IMR-90 (cell line): ENCODE data around the gene PARVB. TPM values are rescaled to one million over a fixed set of nuclear protein-coding genes. Genes with fewer than 3 reads are reported as not detected.

Source experiments
- ATAC-seq: fragments of 200-7000 bp; cut with Tn5 transposase; 2 replicates; pipeline ENCODE4 v1.9.1; 2020; ENCODE audit warnings: low read depth, mild to moderate bottlenecking, moderate library complexity
- BruUV-seq: library from RNA; stranded (reverse); fragments of 400-500 nt; replicated peaks from 2 replicates; lab custom pipeline; 2021; lab: Mats Ljungman, UMichigan
- CTCF ChIA-PET: fragments of 300-600 bp; formaldehyde crosslinking; extraction: SDS; loops from one replicate; lab custom pipeline; 2021; ENCODE audit warnings: antibody characterized with exemption; lab: Yijun Ruan, JAX
- POLR2A ChIA-PET: fragments of 300-600 bp; sonication (Branson Sonifier 250); formaldehyde crosslinking; loops from one replicate; lab custom pipeline; 2022; ENCODE audit warnings: antibody characterized with exemption; ENCODE audit not compliant: unreplicated experiment; lab: Charles Lee
- DNase-seq: peaks from one replicate; pipeline ENCODE4 v3.0.0; 2013
- H2AFZ ChIP-seq: replicated peaks from 2 replicates; pipeline ENCODE3; 2013; ENCODE audit warnings: low read length, mild to moderate bottlenecking; ENCODE audit not compliant: poor library complexity
- H2AK5ac ChIP-seq: 2 replicates; pipeline ENCODE4 v1.6.1; 2013; ENCODE audit warnings: low read depth, low read length, inconsistent platforms
- H2AK9ac ChIP-seq: replicated peaks from 2 replicates; pipeline ENCODE3; 2013; ENCODE audit warnings: mild to moderate bottlenecking, low read depth, low read length, moderate library complexity; ENCODE audit not compliant: poor library complexity
- H2BK120ac ChIP-seq: 2 replicates; pipeline ENCODE4 v1.6.1; 2013; ENCODE audit warnings: low read depth, low read length, inconsistent platforms
- H2BK15ac ChIP-seq: 3 replicates; pipeline ENCODE4 v1.6.1; 2013; ENCODE audit warnings: low read depth, low read length, inconsistent platforms
- H2BK20ac ChIP-seq: 2 replicates; pipeline ENCODE4 v1.6.1; 2013; ENCODE audit warnings: low read depth, mild to moderate bottlenecking, inconsistent platforms, low read length, moderate library complexity
- H2BK5ac ChIP-seq: 2 replicates; pipeline ENCODE4 v1.6.1; 2013; ENCODE audit warnings: mild to moderate bottlenecking, low read depth, low read length, inconsistent platforms; ENCODE audit not compliant: poor library complexity, severe bottlenecking
- H3K14ac ChIP-seq: replicated peaks from 2 replicates; pipeline ENCODE4 v1.6.1; 2013; ENCODE audit warnings: low read depth, low read length, inconsistent platforms
- H3K18ac ChIP-seq: 2 replicates; pipeline ENCODE4 v1.6.1; 2013; ENCODE audit warnings: low read depth, low read length, control low read depth
- H3K23ac ChIP-seq: 2 replicates; pipeline ENCODE4 v1.6.1; 2013; ENCODE audit warnings: low read depth, low read length, inconsistent platforms
- H3K27ac ChIP-seq: 2 replicates; pipeline ENCODE4 v1.5.1; 2013; ENCODE audit warnings: mild to moderate bottlenecking, control low read depth, low read length; ENCODE audit not compliant: insufficient read depth
- H3K27me3 ChIP-seq: 2 replicates; pipeline ENCODE4 v1.6.1; 2013; ENCODE audit warnings: low read length; ENCODE audit not compliant: control insufficient read depth, insufficient read depth
- H3K36me3 ChIP-seq: 2 replicates; pipeline ENCODE4 v1.6.1; 2013; ENCODE audit warnings: low read length, mixed read lengths; ENCODE audit not compliant: control insufficient read depth, insufficient read depth
- H3K4ac ChIP-seq: 2 replicates; pipeline ENCODE4 v1.6.1; 2013; ENCODE audit warnings: low read depth, low read length, inconsistent platforms
- H3K4me1 ChIP-seq: 2 replicates; pipeline ENCODE4 v1.6.1; 2013; ENCODE audit warnings: low read length, mixed read lengths; ENCODE audit not compliant: control insufficient read depth, insufficient read depth
- H3K4me2 ChIP-seq: 2 replicates; pipeline ENCODE4 v1.6.1; 2013; ENCODE audit warnings: low read depth, mild to moderate bottlenecking, control low read depth, low read length, moderate library complexity
- H3K4me3 ChIP-seq: 2 replicates; pipeline ENCODE4 v1.5.1; 2013; ENCODE audit warnings: low read depth, mild to moderate bottlenecking, control low read depth, low read length, moderate library complexity; ENCODE audit not compliant: insufficient read depth
- H3K56ac ChIP-seq: 2 replicates; pipeline ENCODE4 v1.6.1; 2013; ENCODE audit warnings: low read length, inconsistent platforms; ENCODE audit not compliant: insufficient read depth; ENCODE audit errors: extremely low read depth
- H3K79me1 ChIP-seq, 2 experiments: 2 replicates each; pipeline ENCODE4 v1.6.1; 2013; ENCODE audit warnings: low read length in 2 of 2, inconsistent platforms in 1 of 2, low read depth in 1 of 2
- H3K9ac ChIP-seq: 2 replicates; pipeline ENCODE4 v1.6.1; 2013; ENCODE audit warnings: low read depth, low read length, control low read depth
- H3K9me1 ChIP-seq: 2 replicates; pipeline ENCODE4 v1.6.1; 2013; ENCODE audit warnings: low read length, inconsistent platforms; ENCODE audit not compliant: insufficient read depth
- H3K9me3 ChIP-seq: 2 replicates; pipeline ENCODE4 v1.6.1; 2013; ENCODE audit warnings: low read length; ENCODE audit not compliant: control insufficient read depth, insufficient read depth
- H4K20me1 ChIP-seq: 2 replicates; pipeline ENCODE4 v1.6.1; 2013; ENCODE audit warnings: low read length, inconsistent platforms; ENCODE audit not compliant: insufficient read depth
- H4K5ac ChIP-seq: 2 replicates; pipeline ENCODE4 v1.6.1; 2013; ENCODE audit warnings: mild to moderate bottlenecking, low read depth, low read length, control low read depth
- H4K8ac ChIP-seq, 2 experiments: 2 replicates each; pipeline ENCODE4 v1.6.1; 2013; ENCODE audit warnings: low read depth in 2 of 2, low read length in 2 of 2, control low read depth in 1 of 2, inconsistent platforms in 1 of 2
- H4K91ac ChIP-seq: 2 replicates; pipeline ENCODE4 v1.6.1; 2013; ENCODE audit warnings: low read depth, low read length, inconsistent platforms; ENCODE audit not compliant: insufficient read depth
- BHLHE40 ChIP-seq: fragments of 150-350 bp; IDR thresholded peaks from 2 replicates; pipeline ENCODE4 v1.6.1; 2016; ENCODE audit warnings: mild to moderate bottlenecking, low read depth, low read length
- CEBPB ChIP-seq: IDR thresholded peaks from 2 replicates; pipeline ENCODE4 v1.6.1; 2012; ENCODE audit warnings: low read depth, low read length, improper control_type of control experiment
- CHD1 ChIP-seq: IDR thresholded peaks from 2 replicates; pipeline ENCODE4 v1.6.1; 2012; ENCODE audit warnings: low read depth, low read length, improper control_type of control experiment
- CTCF ChIP-seq: conservative IDR thresholded peaks from 2 replicates; pipeline ENCODE4 v1.5.1; 2012; ENCODE audit warnings: mild to moderate bottlenecking, low read depth, low read length, improper control_type of control experiment
- FOS ChIP-seq: fragments of 150-350 bp; IDR thresholded peaks from 2 replicates; pipeline ENCODE4 v1.6.1; 2016; ENCODE audit warnings: low read depth, low read length
- MAFK ChIP-seq: IDR thresholded peaks from 2 replicates; pipeline ENCODE4 v1.6.1; 2012; ENCODE audit warnings: low read depth, low read length, improper control_type of control experiment
- MAZ ChIP-seq: IDR thresholded peaks from 2 replicates; pipeline ENCODE4 v1.6.1; 2012; ENCODE audit warnings: low read depth, mild to moderate bottlenecking, low read length, improper control_type of control experiment, moderate library complexity, borderline replicate concordance
- MXI1 ChIP-seq: IDR thresholded peaks from 2 replicates; pipeline ENCODE4 v1.6.1; 2012; ENCODE audit warnings: low read depth, mild to moderate bottlenecking, low read length, moderate library complexity, borderline replicate concordance
- NFE2L2 ChIP-seq: fragments of 150-350 bp; IDR thresholded peaks from 2 replicates; pipeline ENCODE4 v1.6.1; 2016; ENCODE audit warnings: low read depth, mild to moderate bottlenecking, low read length
- POLR2A ChIP-seq: IDR thresholded peaks from 2 replicates; pipeline ENCODE4 v1.6.1; 2012; ENCODE audit warnings: mild to moderate bottlenecking, low read depth, low read length
- RAD21 ChIP-seq: IDR thresholded peaks from 2 replicates; pipeline ENCODE4 v1.6.1; 2012; ENCODE audit warnings: low read length, improper control_type of control experiment
- RCOR1 ChIP-seq: IDR thresholded peaks from 2 replicates; pipeline ENCODE4 v1.6.1; 2012; ENCODE audit warnings: mild to moderate bottlenecking, low read length, improper control_type of control experiment; ENCODE audit not compliant: insufficient replicate concordance
- RFX5 ChIP-seq: IDR thresholded peaks from 2 replicates; pipeline ENCODE4 v1.8.0; 2012; ENCODE audit warnings: low read depth, mild to moderate bottlenecking, low read length, moderate library complexity
- SMC3 ChIP-seq: fragments of 150-350 bp; IDR thresholded peaks from 2 replicates; pipeline ENCODE4 v1.6.1; 2016; ENCODE audit warnings: low read depth, mild to moderate bottlenecking, antibody characterized with exemption, low read length, moderate library complexity
- USF2 ChIP-seq: fragments of 150-350 bp; IDR thresholded peaks from 2 replicates; pipeline ENCODE4 v1.6.1; 2017; ENCODE audit warnings: mild to moderate bottlenecking, antibody characterized with exemption, low read length, low read depth
- WGBS, 2 experiments: methylation state at CpG; one replicate each; pipeline versions ENCODE4 v1.1.5 to v1.1.7; 2013; ENCODE audit warnings: missing lambda C conversion rate in 2 of 2; ENCODE audit not compliant: insufficient read length in 1 of 2; ENCODE audit errors: extremely low coverage in 2 of 2; 5-methylcytosine and 5-hydroxymethylcytosine counted together
- dilution Hi-C: fragments of 300-500 bp; cut with HindIII; formaldehyde crosslinking; loops from one replicate; pipeline ENCODE4 v1.14.3; 2018; ENCODE audit warnings: low sequenced_read_pairs; ENCODE audit not compliant: unreplicated experiment
- in situ Hi-C: fragments of 300-500 bp; cut with MboI; formaldehyde crosslinking; loops from 3 replicates; pipeline ENCODE4 v1.14.3; 2019; ENCODE audit warnings: low sequenced_read_pairs, inconsistent platforms, mixed read lengths
- intact Hi-C: fragments of 100-400 bp; cut with micrococcal nuclease; formaldehyde crosslinking; loops from 2 replicates; pipeline ENCODE4 v1.10.0; 2022
- polyA plus RNA-seq, 3 experiments: library from polyadenylated mRNA; depleted of rRNA; stranded (reverse); fragments of >200 nt; gene quantifications; 2 replicates each; pipeline ENCODE4 v1.2.3, GENCODE V29; 2012; ENCODE audit warnings: low replicate concordance in 1 of 3
- total RNA-seq: library from RNA; depleted of rRNA; stranded (reverse); fragments of >200 nt; gene quantifications from 2 replicates; pipeline ENCODE4 v1.2.3, GENCODE V29; 2012
- TF ChIP-seq, protein P1 (sequence below): fragments of 150-350 bp; IDR thresholded peaks from 2 replicates; pipeline ENCODE4 v1.6.1; 2016; ENCODE audit warnings: low read depth, mild to moderate bottlenecking, low read length, moderate library complexity, borderline replicate concordance

PARVB gene
- total and polyA plus RNA-seq, 2 of the 4 experiments (the other 2 are of a cell fraction), result 44.3 to 53.9 TPM

GRCh38 chr22:44136112-44136511 lies 112.0 kb downstream of the PARVB start:
- H2BK120ac ChIP-seq, result no peak overlapping the region
- H2AFZ ChIP-seq, result no peak overlapping the region
- POLR2A ChIA-PET, result no interaction called here
- H4K8ac ChIP-seq, result no peak overlapping the region
- dilution Hi-C loops (no loop called here), intact Hi-C loops (no loop called here), in situ Hi-C loops (no loop called here)
- BruUV-seq, result no TSS peak
- no peak for ATAC-seq
- H3K4me3 ChIP-seq, result no peak overlapping the region
- H3K27ac ChIP-seq, result no peak overlapping the region
- no peak overlapping the region for H3K23ac ChIP-seq
- CTCF ChIA-PET, result no interaction called here
- no peak overlapping the region for H3K56ac ChIP-seq
- TF ChIP-seq CEBPB (no peak), MXI1 (no peak), RFX5 (no peak), NFE2L2 (no peak), MAZ (no peak), MAFK (no peak), BHLHE40 (no peak), POLR2A (no peak), SMC3 (no peak), CHD1 (no peak), RCOR1 (no peak), CTCF (no peak), FOS (no peak), RAD21 (no peak), USF2 (no peak)
- TF ChIP-seq, protein P1, sequence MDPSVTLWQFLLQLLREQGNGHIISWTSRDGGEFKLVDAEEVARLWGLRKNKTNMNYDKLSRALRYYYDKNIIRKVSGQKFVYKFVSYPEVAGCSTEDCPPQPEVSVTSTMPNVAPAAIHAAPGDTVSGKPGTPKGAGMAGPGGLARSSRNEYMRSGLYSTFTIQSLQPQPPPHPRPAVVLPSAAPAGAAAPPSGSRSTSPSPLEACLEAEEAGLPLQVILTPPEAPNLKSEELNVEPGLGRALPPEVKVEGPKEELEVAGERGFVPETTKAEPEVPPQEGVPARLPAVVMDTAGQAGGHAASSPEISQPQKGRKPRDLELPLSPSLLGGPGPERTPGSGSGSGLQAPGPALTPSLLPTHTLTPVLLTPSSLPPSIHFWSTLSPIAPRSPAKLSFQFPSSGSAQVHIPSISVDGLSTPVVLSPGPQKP, result no peak
- no peak overlapping the region for H2AK9ac ChIP-seq
- no peaks in the 10 kb centered on the region for H3K4me1 ChIP-seq
- H3K9me3 ChIP-seq, result peaks cover 18% of the 10 kb centered on the region
- no peak for DNase-seq
- H4K20me1 ChIP-seq, result no peaks in the 10 kb centered on the region
- H2BK20ac ChIP-seq, result no peak overlapping the region
- no peak overlapping the region for H3K9ac ChIP-seq
- 0 out of 2 replicates have a peak, but pooled peaks cover 6% of the 10 kb centered on the region for H3K9me1 ChIP-seq
- H4K91ac ChIP-seq, result no peak overlapping the region
- no peak overlapping the region for H2BK5ac ChIP-seq
- H2AK5ac ChIP-seq, result no peak overlapping the region
- H3K18ac ChIP-seq, result no peak overlapping the region
- no peak overlapping the region for H2BK15ac ChIP-seq
- no peaks in the 10 kb centered on the region for H3K27me3 ChIP-seq
- peaks cover 27% of the 10 kb centered on the region for H3K36me3 ChIP-seq
- no peak overlapping the region for H3K4ac ChIP-seq
- no peaks in the 10 kb centered on the region; a peak in 1 of 4 replicates for H3K79me1 ChIP-seq
- no peak overlapping the region for H4K5ac ChIP-seq
- H3K14ac ChIP-seq, result no peak overlapping the region
- WGBS, 2 experiments, result 100% methylated on average over 1 of the region's 8 CpGs; no CpG with 5 or more reads in 1 of the 2 experiments
- no peak overlapping the region for H3K4me2 ChIP-seq
